Mesendoderm (in vitro differentiated cells): ENCODE results near the gene KAT8.

ENCODE experiments used
- DNase-seq: peaks from one replicate; pipeline ENCODE4 v3.0.0; 2013
- H2AK5ac ChIP-seq: 2 replicates; pipeline ENCODE4 v1.6.1; 2013; ENCODE audit warnings: low read length, inconsistent platforms
- H2BK120ac ChIP-seq: 2 replicates; pipeline ENCODE4 v1.6.1; 2013; ENCODE audit warnings: low read depth, mild to moderate bottlenecking, low read length, moderate library complexity, mixed read lengths
- H2BK15ac ChIP-seq: replicated peaks from 2 replicates; pipeline ENCODE4 v1.6.1; 2013; ENCODE audit warnings: low read depth, mild to moderate bottlenecking, moderate library complexity
- H2BK5ac ChIP-seq: 2 replicates; pipeline ENCODE4 v1.6.1; 2013; ENCODE audit warnings: low read length, inconsistent platforms
- H3K18ac ChIP-seq: 2 replicates; pipeline ENCODE4 v1.6.1; 2013; ENCODE audit warnings: mild to moderate bottlenecking, low read length, mixed read lengths
- H3K23ac ChIP-seq: one replicate; pipeline ENCODE4 v1.6.1; 2013; ENCODE audit warnings: low read length
- H3K27ac ChIP-seq: 2 replicates; pipeline ENCODE4 v1.5.1; 2013; ENCODE audit warnings: low read depth, mild to moderate bottlenecking, inconsistent platforms, low read length, moderate library complexity
- H3K27me3 ChIP-seq: 2 replicates; pipeline ENCODE4 v1.6.1; 2013; ENCODE audit warnings: low read length, control low read depth, mild to moderate bottlenecking, inconsistent platforms; ENCODE audit not compliant: insufficient read depth, poor library complexity
- H3K36me3 ChIP-seq: 2 replicates; pipeline ENCODE4 v1.6.1; 2013; ENCODE audit warnings: low read length, inconsistent platforms; ENCODE audit not compliant: control insufficient read depth, insufficient read depth
- H3K4ac ChIP-seq: one replicate; pipeline ENCODE4 v1.6.1; 2013; ENCODE audit warnings: low read depth, mild to moderate bottlenecking, low read length, moderate library complexity
- H3K4me1 ChIP-seq: 2 replicates; pipeline ENCODE4 v1.6.1; 2013; ENCODE audit warnings: low read depth, low read length, inconsistent platforms; ENCODE audit not compliant: control insufficient read depth
- H3K4me2 ChIP-seq: 2 replicates; pipeline ENCODE4 v1.6.1; 2013; ENCODE audit warnings: low read length
- H3K4me3 ChIP-seq: 2 replicates; pipeline ENCODE4 v1.5.1; 2013; ENCODE audit warnings: mild to moderate bottlenecking, low read length
- H3K56ac ChIP-seq: one replicate; pipeline ENCODE4 v1.6.1; 2013; ENCODE audit warnings: low read length
- H3K79me1 ChIP-seq: 2 replicates; pipeline ENCODE4 v1.6.1; 2013; ENCODE audit warnings: low read length, inconsistent platforms
- H3K79me2 ChIP-seq: 2 replicates; pipeline ENCODE4 v1.6.1; 2013; ENCODE audit warnings: mild to moderate bottlenecking, low read length; ENCODE audit not compliant: control insufficient read depth, insufficient read depth
- H3K9ac ChIP-seq: 2 replicates; pipeline ENCODE4 v1.6.1; 2013; ENCODE audit warnings: low read length, inconsistent platforms
- H4K5ac ChIP-seq: one replicate; pipeline ENCODE4 v1.6.1; 2013; ENCODE audit warnings: low read length
- H4K8ac ChIP-seq: one replicate; pipeline ENCODE4 v1.6.1; 2013; ENCODE audit warnings: low read depth, mild to moderate bottlenecking, control low read depth, low read length, moderate library complexity
- WGBS: extraction: QIAGEN DNeasy Blood & Tissue Kit; methylation state at CpG from one replicate; pipeline ENCODE4 v1.1.7; 2013; ENCODE audit warnings: low lambda C conversion rate, missing lambda C conversion rate; ENCODE audit not compliant: insufficient coverage; ENCODE audit errors: extremely low coverage; 5-methylcytosine and 5-hydroxymethylcytosine counted together

Gene KAT8

GRCh38 chr16:31120129-31120528, 2.7 kb downstream of the KAT8 start:
- Histone ChIP-seq H3K79me1 (peaks cover 11% of the 10 kb centered on the region), H4K8ac (no peak overlapping the region), H2BK5ac (no peak overlapping the region), H3K18ac (no peak overlapping the region), H3K4ac (no peak overlapping the region), H2AK5ac (no peak overlapping the region), H3K23ac (no peak overlapping the region), H3K4me1 (no peaks in the 10 kb centered on the region), H3K4me3 (no peak overlapping the region), H4K5ac (no peak overlapping the region), H3K56ac (no peak overlapping the region), H3K36me3 (peaks cover 4% of the 10 kb centered on the region), H2BK120ac (no peak overlapping the region), H3K4me2 (no peak overlapping the region), H3K9ac (no peak overlapping the region), H2BK15ac (no peak overlapping the region), H3K79me2 (peaks cover 11% of the 10 kb centered on the region), H3K27ac (no peak overlapping the region), H3K27me3 (no peaks in the 10 kb centered on the region)
- no CpG with 5 or more reads among the region's 16 CpGs for WGBS
- DNase-seq, result no peak

GRCh38 chr16:31125844-31126243, 8.4 kb downstream of the KAT8 start:
- H3K56ac ChIP-seq, result no peak overlapping the region
- H3K4ac ChIP-seq, result no peak overlapping the region
- H3K27ac ChIP-seq, result no peak overlapping the region
- no peak overlapping the region for H3K4me3 ChIP-seq
- no CpG with 5 or more reads among the region's 3 CpGs for WGBS
- no peak overlapping the region for H2BK5ac ChIP-seq
- peaks cover 3% of the 10 kb centered on the region for H3K36me3 ChIP-seq
- no peak overlapping the region for H4K8ac ChIP-seq
- no peak overlapping the region for H3K9ac ChIP-seq
- H3K4me2 ChIP-seq, result no peak overlapping the region
- no peak overlapping the region for H4K5ac ChIP-seq
- no peaks in the 10 kb centered on the region for H3K79me2 ChIP-seq
- no peak overlapping the region for H2BK15ac ChIP-seq
- H3K23ac ChIP-seq, result no peak overlapping the region
- H3K27me3 ChIP-seq, result no peaks in the 10 kb centered on the region
- no peaks in the 10 kb centered on the region for H3K79me1 ChIP-seq
- no peak overlapping the region for H2BK120ac ChIP-seq
- no peak overlapping the region for H2AK5ac ChIP-seq
- H3K18ac ChIP-seq, result no peak overlapping the region
- DNase-seq, result no peak
- H3K4me1 ChIP-seq, result no peaks in the 10 kb centered on the region

- Histone ChIP-seq H3K23ac (no peak overlapping the region), H3K18ac (no peak overlapping the region), H2AK5ac (no peak overlapping the region), H3K4me2 (no peak overlapping the region), H3K4me1 (no peaks in the 10 kb centered on the region), H4K5ac (no peak overlapping the region), H2BK120ac (no peak overlapping the region), H2BK5ac (no peak overlapping the region), H3K27ac (no peak overlapping the region), H4K8ac (no peak overlapping the region), H3K56ac (no peak overlapping the region), H3K79me1 (no peaks in the 10 kb centered on the region), H3K4ac (no peak overlapping the region), H3K27me3 (no peaks in the 10 kb centered on the region), H3K36me3 (peaks cover 1% of the 10 kb centered on the region), H3K4me3 (no peak overlapping the region), H3K79me2 (no peaks in the 10 kb centered on the region), H2BK15ac (no peak overlapping the region), H3K9ac (no peak overlapping the region)
- DNase-seq, result no peak
- no CpG with 5 or more reads among the region's 13 CpGs for WGBS
Observed at GRCh38 chr16:31127182-31127581, 9.7 kb downstream of the KAT8 start.

DNA sequence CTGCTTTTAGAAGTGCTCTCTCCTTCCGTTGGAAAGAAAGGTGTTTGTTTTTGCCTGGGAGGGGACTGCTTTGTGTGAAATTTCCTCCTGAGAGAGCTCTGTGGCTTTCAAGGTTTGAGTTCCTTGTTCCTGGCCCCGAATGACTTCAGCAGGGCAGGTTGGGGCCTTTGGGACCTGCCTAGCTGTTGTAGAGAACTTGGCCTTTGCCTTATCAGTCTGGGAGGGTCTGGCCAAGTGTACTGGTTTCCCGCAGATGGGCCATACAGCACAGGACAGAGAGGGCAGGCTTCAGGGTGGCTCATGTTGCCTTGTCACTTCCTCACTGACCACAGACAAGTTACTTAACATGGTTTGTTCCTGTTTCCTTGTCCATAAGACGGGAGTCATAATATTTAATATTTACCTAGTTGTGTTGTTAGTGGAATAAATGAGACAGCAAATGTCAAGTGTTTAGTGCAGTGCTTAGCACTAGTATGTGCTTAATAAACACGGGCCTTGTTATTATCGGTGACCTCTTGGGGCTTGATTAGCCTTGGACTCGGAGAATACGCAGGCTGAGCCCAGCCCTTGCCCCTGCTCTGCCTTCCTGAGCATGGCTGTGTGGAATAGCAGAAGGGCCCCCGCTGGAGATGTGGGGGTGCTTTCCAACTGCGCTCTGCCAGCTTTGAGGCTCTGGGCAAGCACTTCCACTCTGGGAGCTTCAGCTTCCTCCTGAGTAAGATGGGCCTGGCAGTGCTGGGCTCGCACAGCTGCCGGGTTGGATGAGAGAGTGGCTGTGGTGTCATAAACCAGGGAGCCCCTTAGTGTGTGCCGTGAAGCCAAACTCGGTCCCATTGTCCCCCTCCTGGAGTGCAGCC, 11.5 kb downstream of the KAT8 start:
- no peak for DNase-seq
- H3K4me1 ChIP-seq, result no peaks in the 10 kb centered on the region
- no peak overlapping the region for H3K23ac ChIP-seq
- H3K79me1 ChIP-seq, result peaks cover 11% of the 10 kb centered on the region
- H3K4ac ChIP-seq, result no peak overlapping the region
- no peak overlapping the region for H4K8ac ChIP-seq
- no CpG with 5 or more reads among the region's 14 CpGs for WGBS
- no peak overlapping the region for H3K27ac ChIP-seq
- H3K56ac ChIP-seq, result no peak overlapping the region
- no peak overlapping the region for H3K4me3 ChIP-seq
- no peak overlapping the region for H3K9ac ChIP-seq
- no peak overlapping the region for H4K5ac ChIP-seq
- no peak overlapping the region for H3K18ac ChIP-seq
- no peak overlapping the region for H2BK15ac ChIP-seq
- H2AK5ac ChIP-seq, result no peak overlapping the region
- H3K4me2 ChIP-seq, result no peak overlapping the region
- H2BK5ac ChIP-seq, result no peak overlapping the region
- H3K79me2 ChIP-seq, result peaks cover 10% of the 10 kb centered on the region
- H2BK120ac ChIP-seq, result no peak overlapping the region
- H3K36me3 ChIP-seq, result peaks cover 4% of the 10 kb centered on the region
- H3K27me3 ChIP-seq, result no peaks in the 10 kb centered on the region

GRCh38 chr16:31129568-31130335, 12.3 kb downstream of the KAT8 start:
- H2BK15ac ChIP-seq, result no peak overlapping the region
- no peak for DNase-seq
- H3K9ac ChIP-seq, result no peak overlapping the region
- H4K8ac ChIP-seq, result no peak overlapping the region
- H3K4me1 ChIP-seq, result no peaks in the 10 kb centered on the region
- no CpG with 5 or more reads among the region's 29 CpGs for WGBS
- H3K79me1 ChIP-seq, result peaks cover 14% of the 10 kb centered on the region
- H2BK5ac ChIP-seq, result no peak overlapping the region
- no peak overlapping the region for H2BK120ac ChIP-seq
- no peak overlapping the region for H3K4ac ChIP-seq
- H3K18ac ChIP-seq, result no peak overlapping the region
- H3K56ac ChIP-seq, result no peak overlapping the region
- H3K4me3 ChIP-seq, result no peak overlapping the region
- no peak overlapping the region for H3K27ac ChIP-seq
- no peak overlapping the region for H3K4me2 ChIP-seq
- peaks cover 4% of the 10 kb centered on the region for H3K36me3 ChIP-seq
- H3K27me3 ChIP-seq, result no peaks in the 10 kb centered on the region
- H2AK5ac ChIP-seq, result no peak overlapping the region
- no peak overlapping the region for H4K5ac ChIP-seq
- peaks cover 17% of the 10 kb centered on the region for H3K79me2 ChIP-seq
- H3K23ac ChIP-seq, result no peak overlapping the region
